T-helper 2 cell treated with Interferon-gamma antibody and Interleukin-4, amounts not matched to agents 5 μg/mL and 100 μg/mL, for 36 hours (primary cell): Measurements from ENCODE around the gene DDX19B.
A peak's percentile ranks its signal among the peaks of the same experiment; 100 is the strongest.
"Not testable (repeated sequence)": the region's sequence is repeated elsewhere in the genome, so short reads cannot be mapped to it uniquely, and the experiment has no call there.

ENCODE experiments used
- DNase-seq: peaks from one replicate; pipeline ENCODE4 v3.0.0; 2021; ENCODE audit warnings: low spot score
- H3K27ac Mint-ChIP-seq: one replicate; pipeline ENCODE4 v1.8.0; 2021; ENCODE audit warnings: mild to moderate bottlenecking, mixed read lengths
- H3K27me3 Mint-ChIP-seq: one replicate; pipeline ENCODE4 v1.8.0; 2021; ENCODE audit warnings: low read depth, mixed read lengths
- H3K36me3 Mint-ChIP-seq: one replicate; pipeline ENCODE4 v1.8.0; 2021; ENCODE audit warnings: low read depth, mixed read lengths
- H3K4me1 Mint-ChIP-seq: one replicate; pipeline ENCODE4 v1.8.0; 2021; ENCODE audit warnings: low read depth, mixed read lengths
- H3K4me3 Mint-ChIP-seq: one replicate; pipeline ENCODE4 v1.8.0; 2022; ENCODE audit warnings: mild to moderate bottlenecking, moderate library complexity, mixed read lengths
- H3K9me3 Mint-ChIP-seq: one replicate; pipeline ENCODE4 v1.8.0; 2021; ENCODE audit warnings: mixed read lengths

The DDX19B gene

GRCh38 chr16:70349783-70350182 is 50.8 kb downstream of the DDX19B start:
- peak overlapping the region; percentile 7 for H3K4me3 Mint-ChIP-seq
- H3K27me3 Mint-ChIP-seq: no peaks in the 10 kb centered on the region
- no peaks in the 10 kb centered on the region for H3K9me3 Mint-ChIP-seq
- H3K4me1 Mint-ChIP-seq: peaks cover 16% of the 10 kb centered on the region
- no peak for DNase-seq
- no peak overlapping the region for H3K27ac Mint-ChIP-seq
- H3K36me3 Mint-ChIP-seq: peaks cover 19% of the 10 kb centered on the region

GRCh38 chr16:70359552-70359951 is 60.6 kb downstream of the DDX19B start:
- peaks cover 38% of the 10 kb centered on the region for H3K36me3 Mint-ChIP-seq
- no peaks in the 10 kb centered on the region for H3K9me3 Mint-ChIP-seq
- H3K4me3 Mint-ChIP-seq: no peak overlapping the region

GRCh38 chr16:70364399-70364798 is 65.4 kb downstream of the DDX19B start:
- Mint-ChIP-seq H3K27ac (no peak overlapping the region), H3K27me3 (no peaks in the 10 kb centered on the region), H3K4me3 (no peak overlapping the region), H3K36me3 (peaks cover 33% of the 10 kb centered on the region), H3K4me1 (no peaks in the 10 kb centered on the region), H3K9me3 (no peaks in the 10 kb centered on the region)
- DNase-seq: no peak

More at GRCh38 chr16:70359552-70359951, 60.6 kb downstream of the DDX19B start:
- DNase-seq: no peak
- H3K27ac Mint-ChIP-seq: no peak overlapping the region
- no peaks in the 10 kb centered on the region for H3K4me1 Mint-ChIP-seq
- H3K27me3 Mint-ChIP-seq: no peaks in the 10 kb centered on the region

- not testable (repeated sequence) for H3K9me3 Mint-ChIP-seq, DNase-seq, H3K4me3 Mint-ChIP-seq
Measured at GRCh38 chr16:70370145-70370544, 71.2 kb downstream of the DDX19B start.

GRCh38 chr16:70370924-70371323 is 71.9 kb downstream of the DDX19B start:
- H3K4me3 Mint-ChIP-seq: no peak overlapping the region
- no peaks in the 10 kb centered on the region for H3K9me3 Mint-ChIP-seq
- H3K36me3 Mint-ChIP-seq: peaks cover 50% of the 10 kb centered on the region
- no peak overlapping the region for H3K27ac Mint-ChIP-seq
- no peaks in the 10 kb centered on the region for H3K4me1 Mint-ChIP-seq
- H3K27me3 Mint-ChIP-seq: no peaks in the 10 kb centered on the region
- DNase-seq: no peak

More at GRCh38 chr16:70370145-70370544, 71.2 kb downstream of the DDX19B start:
- not testable (repeated sequence) for H3K27me3 Mint-ChIP-seq, H3K27ac Mint-ChIP-seq, H3K4me1 Mint-ChIP-seq
- H3K36me3 Mint-ChIP-seq: peaks cover 47% of the 10 kb centered on the region

- Mint-ChIP-seq H3K27me3 (no peaks in the 10 kb centered on the region), H3K36me3 (peaks cover 48% of the 10 kb centered on the region), H3K9me3 (no peaks in the 10 kb centered on the region), H3K27ac (peak overlapping the region; percentile 3), H3K4me3 (no peak overlapping the region), H3K4me1 (peaks cover 2% of the 10 kb centered on the region)
- DNase-seq: no peak
Measured at GRCh38 chr16:70372921-70373728, 74.1 kb downstream of the DDX19B start.

- peaks cover 45% of the 10 kb centered on the region for H3K36me3 Mint-ChIP-seq
Measured at GRCh38 chr16:70374213-70374612, 75.2 kb downstream of the DDX19B start.

GRCh38 chr16:70375636-70376611 is 76.9 kb downstream of the DDX19B start:
- peaks cover 44% of the 10 kb centered on the region for H3K36me3 Mint-ChIP-seq

More at GRCh38 chr16:70374213-70374612, 75.2 kb downstream of the DDX19B start:
- H3K4me1 Mint-ChIP-seq: peaks cover 2% of the 10 kb centered on the region
- no peaks in the 10 kb centered on the region for H3K9me3 Mint-ChIP-seq
- DNase-seq: no peak
- H3K27ac Mint-ChIP-seq: no peak overlapping the region
- H3K27me3 Mint-ChIP-seq: no peaks in the 10 kb centered on the region
- no peak overlapping the region for H3K4me3 Mint-ChIP-seq

GRCh38 chr16:70377782-70378181 is 78.8 kb downstream of the DDX19B start:
- no peak for DNase-seq
- Mint-ChIP-seq H3K4me1 (peaks cover 2% of the 10 kb centered on the region), H3K4me3 (peak overlapping the region; percentile 28), H3K36me3 (peaks cover 32% of the 10 kb centered on the region), H3K27me3 (no peaks in the 10 kb centered on the region), H3K9me3 (no peaks in the 10 kb centered on the region), H3K27ac (no peak overlapping the region)

More at GRCh38 chr16:70375636-70376611, 76.9 kb downstream of the DDX19B start:
- Mint-ChIP-seq H3K27me3 (no peaks in the 10 kb centered on the region), H3K27ac (peak overlapping the region; percentile 10), H3K9me3 (no peaks in the 10 kb centered on the region), H3K4me1 (peaks cover 2% of the 10 kb centered on the region), H3K4me3 (no peak overlapping the region)
- DNase-seq: no peak

GRCh38 chr16:70378869-70379493 is 80.0 kb downstream of the DDX19B start:
- H3K36me3 Mint-ChIP-seq: peaks cover 33% of the 10 kb centered on the region
- H3K4me3 Mint-ChIP-seq: peak overlapping the region; percentile 99
- no peak for DNase-seq
- H3K27me3 Mint-ChIP-seq: no peaks in the 10 kb centered on the region
- H3K27ac Mint-ChIP-seq: no peak overlapping the region
- no peaks in the 10 kb centered on the region for H3K9me3 Mint-ChIP-seq
- H3K4me1 Mint-ChIP-seq: peaks cover 2% of the 10 kb centered on the region

GRCh38 chr16:70380248-70380918 is 81.4 kb downstream of the DDX19B start:
- H3K4me3 Mint-ChIP-seq: peak overlapping the region; percentile 99
- peaks cover 2% of the 10 kb centered on the region for H3K4me1 Mint-ChIP-seq
- peak; percentile 81 for DNase-seq
- H3K36me3 Mint-ChIP-seq: peaks cover 29% of the 10 kb centered on the region
- peak overlapping the region; percentile 90 for H3K27ac Mint-ChIP-seq
- H3K27me3 Mint-ChIP-seq: no peaks in the 10 kb centered on the region
- H3K9me3 Mint-ChIP-seq: no peaks in the 10 kb centered on the region

- Mint-ChIP-seq H3K27me3 (no peaks in the 10 kb centered on the region), H3K4me3 (peak overlapping the region; percentile 99), H3K9me3 (no peaks in the 10 kb centered on the region), H3K27ac (peak overlapping the region; percentile 99), H3K36me3 (peaks cover 26% of the 10 kb centered on the region), H3K4me1 (peaks cover 2% of the 10 kb centered on the region)
- DNase-seq: peak; percentile 97
Measured at GRCh38 chr16:70380919-70381603, 82.1 kb downstream of the DDX19B start.
